Activated CD4-positive, alpha-beta T cell treated with anti-CD3 and anti-CD28 coated beads, Interleukin-2, Interleukin-4, amounts not matched to agents 100 ng/mL and 50 ng/mL, durations not matched to agents 16 hours and 8 hours (primary cell): ENCODE data around the gene GNG7.

ENCODE experiments used
- DNase-seq: peaks from one replicate; pipeline ENCODE4 v3.0.0-alpha.2; 2020; ENCODE audit warnings: low spot score

The GNG7 gene

DNA sequence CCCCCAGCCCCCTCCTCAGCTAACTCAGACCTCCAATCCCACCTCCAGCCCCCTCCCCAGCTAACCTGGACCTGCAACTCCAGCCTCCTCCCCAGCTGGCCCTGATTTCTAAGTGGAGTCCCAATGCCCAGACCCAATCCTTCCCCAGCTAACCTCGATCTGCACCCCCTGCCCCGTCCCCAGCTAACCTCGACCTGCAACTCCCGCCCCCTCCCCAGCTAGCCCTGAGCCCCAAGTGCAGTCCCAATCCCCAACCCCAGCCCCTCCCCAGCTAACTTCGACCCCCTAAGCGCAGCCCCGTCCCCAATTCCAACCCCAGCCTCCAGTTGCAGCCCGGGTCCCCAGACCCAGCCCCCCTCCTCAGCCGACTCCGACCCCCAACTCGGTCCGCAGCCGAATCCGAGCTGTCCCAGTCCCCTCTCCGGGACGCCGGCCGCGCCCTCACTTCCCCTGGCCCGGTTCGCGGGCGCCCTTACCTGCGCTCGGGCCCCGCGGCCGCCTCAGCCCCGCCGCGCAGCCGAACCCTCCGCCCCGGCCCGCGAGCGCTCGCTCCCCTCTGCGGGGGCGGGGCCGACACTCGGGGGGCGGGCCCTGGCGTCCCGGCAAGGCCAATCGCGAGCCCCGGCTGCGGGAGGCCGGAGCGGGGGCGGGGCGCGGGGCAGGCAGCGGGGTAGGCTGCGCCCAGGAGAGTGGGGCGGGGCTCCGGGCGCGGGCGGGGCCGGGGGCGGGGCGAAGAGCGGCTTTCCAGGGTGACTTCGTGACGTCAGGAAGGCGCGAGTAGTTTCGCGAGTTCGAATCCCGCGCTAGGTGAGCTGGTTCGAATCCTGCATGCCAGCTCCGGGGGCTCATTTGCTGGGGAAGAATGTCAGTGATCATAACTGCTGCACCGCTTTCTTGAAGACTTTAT lies at the start of gene GNG7:
TSS of gene GNG7 (minus strand) at position 525 of the 907 bp plus-strand sequence. CDS start 182,006 bp downstream, outside the sequence.
- DNase-seq = peak; percentile 89

DNA sequence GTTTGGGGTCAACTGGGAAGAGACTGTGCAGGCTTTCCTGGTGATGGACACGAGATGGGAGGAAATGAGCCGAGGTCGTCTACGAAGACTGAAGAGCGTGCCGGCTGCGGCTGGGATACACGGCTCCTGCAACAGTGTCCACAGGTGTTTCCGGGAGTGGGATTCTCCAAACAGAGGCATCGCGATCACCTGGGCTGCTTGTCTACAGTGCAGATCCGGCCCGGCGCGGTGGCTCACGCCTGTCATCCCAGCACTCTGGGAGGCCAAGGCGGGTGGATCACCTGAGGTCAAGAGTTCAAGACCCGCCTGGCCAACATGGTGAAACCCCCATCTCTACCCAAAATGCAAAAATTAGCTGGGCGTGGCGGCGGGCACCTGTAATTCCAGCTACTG lies 48.9 kb upstream of the GNG7 start:
- no peak for DNase-seq

DNA sequence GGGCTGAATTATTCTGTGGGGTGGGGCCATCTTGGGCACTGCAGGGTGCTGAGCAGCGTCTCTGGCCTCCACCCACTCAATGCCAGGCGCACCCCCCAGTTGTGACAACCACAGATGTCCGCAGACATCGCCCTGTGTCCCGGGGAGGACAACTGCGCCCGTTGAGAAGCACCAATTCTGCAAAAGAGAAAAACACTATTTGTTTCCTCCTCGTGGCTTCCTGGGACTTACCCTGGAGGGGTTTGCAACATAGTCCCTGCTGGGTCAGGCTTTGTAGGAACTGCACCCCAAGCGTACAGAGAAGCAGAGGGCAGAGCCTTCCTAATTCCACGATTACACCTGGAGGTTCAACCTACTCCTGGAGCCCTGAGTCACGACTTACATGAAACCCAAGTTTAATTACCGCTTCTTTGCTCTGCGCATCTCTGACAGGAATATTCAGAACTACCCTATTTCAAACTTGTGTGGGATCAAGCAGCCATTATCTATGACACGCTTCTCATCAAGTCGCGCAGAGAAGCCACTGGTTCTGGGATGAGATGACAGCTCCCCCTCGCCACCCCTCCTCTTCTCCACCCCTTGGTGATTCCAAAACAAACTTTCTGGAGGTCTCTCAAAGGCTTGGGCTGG lies 48.4 kb upstream of the GNG7 start:
- DNase-seq = no peak

DNA sequence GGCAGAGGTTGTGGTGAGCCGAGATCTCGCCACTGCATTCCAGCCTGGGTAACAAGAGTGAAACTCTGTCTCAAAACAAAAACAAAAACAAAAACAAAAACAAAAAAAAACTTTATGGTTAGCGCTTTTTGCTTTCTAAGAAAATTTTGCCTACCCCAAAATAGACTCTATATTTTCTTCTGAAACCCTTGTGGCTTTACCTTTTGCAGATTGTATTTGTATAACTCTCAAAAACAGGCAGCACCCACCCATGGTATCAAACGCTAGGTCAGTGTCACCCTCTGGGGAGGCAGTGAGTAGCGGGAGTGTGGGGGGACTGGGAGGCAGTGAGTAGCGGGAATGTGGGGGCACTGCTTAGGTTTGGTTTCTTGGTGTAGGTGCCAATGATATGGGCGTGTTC lies 44.9 kb upstream of the GNG7 start:
- no peak for DNase-seq

DNA sequence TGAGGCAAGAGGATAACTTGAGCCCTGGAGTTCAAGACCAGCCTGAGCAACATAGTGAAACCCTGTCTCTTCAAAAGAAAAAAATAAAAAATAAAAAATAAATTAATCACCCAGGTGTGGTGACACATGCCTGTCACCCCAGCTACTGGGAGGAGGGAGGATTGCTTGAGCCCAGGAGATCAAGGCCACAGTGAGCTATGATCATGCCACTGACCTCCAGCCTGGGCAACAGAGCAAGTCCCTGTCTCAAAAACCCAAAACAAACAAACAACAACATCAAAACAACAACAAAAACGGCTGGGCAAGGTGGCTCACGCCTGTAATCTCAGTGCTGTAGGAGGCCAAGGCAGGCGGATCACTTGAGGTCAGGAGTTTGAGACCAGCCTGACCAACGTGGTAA lies 41.6 kb upstream of the GNG7 start:
- no peak for DNase-seq

DNA sequence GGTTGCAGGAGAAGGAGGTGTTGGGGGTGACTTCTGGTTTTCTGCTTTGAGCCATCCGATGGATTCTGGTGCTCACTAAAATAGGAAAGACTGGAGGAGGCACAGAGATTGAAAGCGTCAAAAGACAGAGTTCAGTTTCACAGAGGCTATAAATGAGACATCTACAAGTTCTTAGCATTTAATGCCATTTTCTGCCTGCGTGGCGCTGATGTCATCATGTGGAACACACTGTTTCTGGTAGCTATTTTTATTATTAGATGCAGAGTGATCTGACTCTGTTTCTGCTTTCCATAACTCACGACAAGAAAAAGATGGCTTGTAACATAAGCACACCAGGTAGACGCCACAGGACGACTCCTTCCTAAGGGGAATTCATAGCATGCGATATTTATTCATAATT lies 40.6 kb upstream of the GNG7 start:
- DNase-seq = no peak

DNA sequence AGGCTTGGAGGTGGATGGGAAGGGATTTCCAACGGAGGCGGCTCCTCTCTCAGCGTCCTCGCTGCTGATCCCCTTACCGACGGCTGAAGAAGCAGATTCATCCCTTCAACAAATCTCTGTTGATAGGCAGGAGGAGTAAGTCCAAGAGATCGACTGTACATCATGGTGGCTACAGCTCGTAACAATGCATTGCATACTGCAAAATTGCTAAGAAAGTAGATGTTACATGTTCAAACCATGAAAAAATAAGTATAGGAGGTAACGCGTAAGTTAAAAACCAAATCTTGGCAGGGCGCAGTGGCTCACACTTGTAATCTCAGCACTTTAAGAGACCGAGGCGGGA lies 37.8 kb upstream of the GNG7 start:
- DNase-seq = no peak

DNA sequence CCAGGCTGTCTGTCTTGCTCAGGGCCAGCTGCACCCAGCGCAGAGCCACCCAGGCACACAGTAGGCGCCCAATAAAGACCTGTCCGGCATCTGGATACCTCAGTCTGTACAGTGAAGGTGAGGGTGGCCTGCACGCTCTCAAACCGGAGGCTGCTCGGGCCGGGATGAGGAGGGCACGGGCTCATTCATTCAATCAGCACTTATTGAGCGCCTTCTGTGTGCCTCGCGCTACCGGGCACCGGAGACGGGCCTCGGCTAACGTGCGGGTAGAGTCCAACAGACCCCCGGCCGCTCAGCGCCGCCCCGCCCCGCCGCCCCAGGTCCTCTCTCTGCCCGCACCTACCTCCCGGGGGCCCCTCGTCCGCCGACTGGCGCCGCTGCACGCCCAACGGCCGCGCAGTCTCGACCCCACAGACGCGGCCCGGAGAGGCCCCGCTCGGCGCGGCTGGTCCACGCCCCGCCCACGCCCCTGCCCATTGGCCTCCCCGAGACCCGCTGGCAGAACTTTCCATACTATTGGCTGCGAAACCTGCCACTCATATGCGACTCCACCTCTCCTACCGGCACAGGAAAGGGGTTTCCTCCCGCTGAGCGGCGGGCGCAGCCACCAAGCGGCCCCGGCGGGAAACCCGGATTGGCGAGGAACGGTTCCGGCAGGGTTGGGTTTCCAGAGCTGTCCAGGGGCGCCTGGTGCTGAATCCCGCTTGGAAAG lies 37.3 kb upstream of the GNG7 start, which contains the start of gene SLC39A3:
TSS of gene SLC39A3 (minus strand) at position 416 of the 712 bp plus-strand sequence. CDS start 2,760 bp downstream, outside the sequence.
- peak; percentile 100 for DNase-seq

DNA sequence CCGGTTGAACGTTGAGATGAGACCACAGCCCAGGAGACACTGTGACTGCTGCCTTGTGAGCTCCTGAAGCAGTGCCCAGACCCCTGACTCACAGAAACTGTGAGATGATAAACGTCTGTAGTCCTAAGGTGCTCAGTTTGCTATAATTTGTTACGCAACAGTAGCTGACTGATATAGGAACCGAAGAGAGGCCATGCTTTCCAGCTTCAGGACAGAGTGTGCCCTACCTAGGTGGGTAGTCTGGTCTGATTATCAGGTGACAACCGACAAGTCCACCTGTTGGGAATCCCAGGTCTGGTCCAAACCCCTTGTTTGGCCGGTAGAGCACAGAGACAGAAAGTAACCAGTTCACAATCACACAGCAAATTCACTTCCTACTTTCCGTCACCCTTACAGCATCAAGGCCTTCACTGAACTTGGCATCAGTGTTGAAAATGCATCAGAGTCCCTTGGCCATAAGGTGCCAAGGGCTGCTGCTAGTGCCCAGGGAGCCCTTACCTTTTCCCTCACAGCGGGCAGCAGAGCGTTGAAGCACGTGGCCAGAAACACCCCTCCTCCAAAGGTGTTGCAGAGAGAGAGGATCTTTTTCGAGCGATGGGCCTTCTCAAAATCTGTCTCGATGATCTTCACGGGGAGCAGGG lies 34.2 kb upstream of the GNG7 start:
- DNase-seq = no peak

DNA sequence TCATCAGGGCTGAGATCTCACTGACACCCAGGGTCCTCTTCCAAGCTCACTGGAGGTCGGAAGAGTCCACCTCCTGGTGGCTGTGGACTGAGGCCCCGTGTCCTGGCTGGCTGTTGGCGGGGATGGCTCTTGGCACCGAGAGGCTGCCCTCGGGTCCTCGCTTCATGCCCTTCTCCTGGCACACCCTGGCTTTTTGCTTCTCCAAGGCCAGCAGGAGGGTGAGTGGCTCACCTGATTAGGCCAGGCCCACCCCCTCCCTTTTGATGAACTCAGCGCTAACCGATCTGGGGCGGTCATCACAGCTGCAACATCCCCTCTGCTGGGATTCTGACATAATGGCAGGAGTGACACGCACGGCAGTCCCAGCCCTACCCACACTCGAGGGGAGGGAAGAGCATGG lies 32.9 kb upstream of the GNG7 start:
- DNase-seq = no peak

DNA sequence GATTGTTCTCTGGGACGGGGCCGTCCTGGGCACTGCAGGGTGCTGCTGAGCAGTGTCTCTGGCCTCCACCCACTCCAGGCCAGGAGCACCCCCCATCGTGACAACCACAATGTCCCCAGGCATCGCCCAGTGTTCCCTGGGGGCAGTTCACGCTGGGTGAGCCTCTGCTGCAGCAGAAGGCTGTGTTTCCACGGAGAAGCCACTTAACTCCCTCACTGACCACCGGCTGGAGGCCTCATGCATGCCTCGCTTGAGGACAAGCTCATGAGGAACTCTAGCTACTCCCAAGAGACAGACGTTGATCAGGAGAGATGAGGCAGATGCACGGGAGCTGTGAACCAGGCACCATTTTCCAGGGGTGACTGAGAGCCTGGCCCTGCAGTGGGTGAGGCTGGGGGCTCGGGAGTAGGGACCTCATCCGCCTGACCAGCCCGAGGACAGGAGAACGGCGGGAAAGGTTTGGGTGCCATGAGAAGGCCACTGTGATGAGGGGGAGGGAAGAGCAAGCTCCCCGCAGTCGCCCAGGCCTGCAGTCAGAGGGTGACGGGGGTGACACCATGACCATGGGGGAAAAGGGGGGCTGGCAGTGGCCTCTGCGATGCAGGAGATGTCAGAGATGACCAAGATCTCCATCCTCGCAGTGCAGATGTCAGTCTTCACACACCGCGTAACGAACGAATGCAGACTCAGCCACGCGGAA lies 32.2 kb upstream of the GNG7 start:
- no peak for DNase-seq

DNA sequence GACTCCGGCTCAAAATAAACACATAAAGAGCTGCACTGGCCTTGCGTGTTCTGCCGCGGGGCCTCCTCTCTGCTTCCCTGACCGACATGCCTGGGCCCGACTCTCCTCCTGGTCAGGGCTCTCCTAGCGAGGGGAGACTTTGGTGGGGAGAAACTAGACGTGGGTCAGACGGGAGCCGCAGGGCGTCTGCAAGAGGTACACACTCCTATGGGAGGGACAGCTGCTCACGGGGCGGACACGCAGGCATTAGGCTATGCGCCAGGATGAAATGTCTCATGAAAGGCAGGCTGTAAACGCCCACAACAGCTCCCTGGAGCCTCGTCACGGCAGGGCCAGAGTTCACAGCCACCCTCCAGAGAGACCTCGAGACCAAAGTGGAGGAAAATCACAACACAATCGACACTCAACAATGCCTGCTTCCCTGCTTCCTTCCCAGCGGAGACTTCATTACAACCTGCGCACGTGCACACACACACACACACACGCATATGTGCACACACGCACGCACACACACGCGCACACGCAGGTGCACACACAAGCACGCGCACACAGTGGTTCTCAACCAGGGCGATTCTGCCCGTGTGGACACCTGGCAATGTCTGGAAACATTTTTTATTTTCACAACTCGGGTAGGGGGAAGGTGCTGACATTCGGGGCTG lies 31.6 kb upstream of the GNG7 start:
- no peak for DNase-seq

DNA sequence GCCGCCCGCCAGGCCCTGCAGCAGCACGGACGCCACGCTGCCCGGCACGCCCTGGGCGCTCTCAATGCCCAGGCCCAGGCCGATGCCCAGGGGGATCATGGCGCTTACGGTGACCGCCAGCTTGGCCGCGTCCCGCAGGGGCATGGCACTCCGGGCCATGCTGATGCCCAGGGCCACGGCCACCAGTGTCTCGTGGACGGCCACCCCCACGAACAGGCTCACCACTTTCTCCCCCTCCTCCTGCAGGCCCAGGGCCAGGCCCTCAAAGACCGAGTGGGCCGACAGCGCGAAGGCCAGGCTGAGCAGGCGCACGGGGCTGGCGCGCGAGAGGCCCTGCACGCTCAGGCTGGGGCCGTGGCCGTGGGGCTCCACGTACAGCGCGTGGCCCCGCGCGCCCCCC lies 30.4 kb upstream of the GNG7 start:
- DNase-seq = no peak

DNA sequence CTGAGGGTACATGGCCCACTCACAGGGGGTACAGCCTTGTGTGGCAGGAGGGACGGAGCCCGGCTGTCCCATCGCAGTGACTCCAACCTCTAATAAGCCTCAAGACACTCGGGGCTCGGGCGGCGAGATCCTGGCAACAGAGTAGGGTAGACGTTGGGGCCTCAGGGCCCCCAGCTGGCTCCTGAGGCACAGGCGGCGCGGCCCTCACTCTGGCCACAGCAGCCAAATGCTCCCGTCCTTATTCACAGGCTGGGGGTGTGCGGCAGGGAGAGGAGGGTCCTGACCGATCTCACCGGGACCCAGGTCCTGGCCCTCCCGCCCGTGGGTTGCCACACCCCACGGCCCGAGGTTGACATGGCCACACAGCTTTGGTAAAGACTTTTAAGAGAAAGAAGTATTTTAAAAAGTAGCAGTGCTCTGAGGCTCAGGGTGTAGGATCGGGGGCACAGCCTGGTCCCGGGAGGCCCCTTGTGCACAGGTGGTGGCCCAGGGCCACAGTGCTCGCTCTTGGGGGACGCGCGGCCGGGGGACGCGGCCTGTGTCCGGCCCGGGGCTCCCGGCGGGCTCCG lies 29.7 kb upstream of the GNG7 start:
- no peak for DNase-seq

DNA sequence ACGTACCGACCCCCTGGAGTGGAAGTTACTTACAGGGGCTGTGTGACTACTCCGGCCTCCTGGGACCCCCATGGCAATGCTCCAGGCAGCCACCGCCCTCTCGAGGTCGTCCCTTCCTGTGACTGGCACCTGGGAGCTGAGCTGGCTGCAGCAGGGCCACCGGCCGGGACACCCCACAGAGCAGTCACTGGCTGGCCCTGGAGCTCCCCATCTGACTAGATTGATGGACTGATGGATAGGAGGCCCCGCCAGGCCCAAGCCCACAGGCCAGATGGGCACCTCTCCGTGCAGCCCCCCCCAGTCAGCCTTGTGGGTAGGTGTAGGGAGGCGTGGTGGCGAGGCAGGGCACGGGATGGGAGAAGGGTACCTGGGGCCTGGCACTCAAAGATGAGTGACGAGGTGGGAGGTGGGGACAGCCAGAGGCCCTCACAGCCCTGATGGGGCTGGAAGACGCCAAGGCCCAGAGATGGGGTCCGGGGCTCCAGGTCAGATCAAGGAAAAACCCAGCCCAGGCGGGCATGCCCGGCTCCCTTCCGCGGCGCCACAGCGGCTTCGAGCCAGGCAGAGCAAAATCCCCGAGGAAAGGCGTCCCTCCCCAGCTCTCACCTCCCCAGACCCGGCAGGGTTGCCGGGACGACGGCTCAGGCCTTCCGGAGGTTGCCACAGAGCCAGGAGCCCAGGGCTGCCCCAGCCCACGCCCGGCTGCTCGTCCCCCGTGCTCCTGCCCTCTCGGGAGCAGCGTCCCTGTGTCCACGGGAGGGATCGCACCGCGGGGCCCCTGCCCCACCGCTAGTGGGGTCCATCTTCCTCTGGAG lies 28.9 kb upstream of the GNG7 start:
- no peak for DNase-seq

DNA sequence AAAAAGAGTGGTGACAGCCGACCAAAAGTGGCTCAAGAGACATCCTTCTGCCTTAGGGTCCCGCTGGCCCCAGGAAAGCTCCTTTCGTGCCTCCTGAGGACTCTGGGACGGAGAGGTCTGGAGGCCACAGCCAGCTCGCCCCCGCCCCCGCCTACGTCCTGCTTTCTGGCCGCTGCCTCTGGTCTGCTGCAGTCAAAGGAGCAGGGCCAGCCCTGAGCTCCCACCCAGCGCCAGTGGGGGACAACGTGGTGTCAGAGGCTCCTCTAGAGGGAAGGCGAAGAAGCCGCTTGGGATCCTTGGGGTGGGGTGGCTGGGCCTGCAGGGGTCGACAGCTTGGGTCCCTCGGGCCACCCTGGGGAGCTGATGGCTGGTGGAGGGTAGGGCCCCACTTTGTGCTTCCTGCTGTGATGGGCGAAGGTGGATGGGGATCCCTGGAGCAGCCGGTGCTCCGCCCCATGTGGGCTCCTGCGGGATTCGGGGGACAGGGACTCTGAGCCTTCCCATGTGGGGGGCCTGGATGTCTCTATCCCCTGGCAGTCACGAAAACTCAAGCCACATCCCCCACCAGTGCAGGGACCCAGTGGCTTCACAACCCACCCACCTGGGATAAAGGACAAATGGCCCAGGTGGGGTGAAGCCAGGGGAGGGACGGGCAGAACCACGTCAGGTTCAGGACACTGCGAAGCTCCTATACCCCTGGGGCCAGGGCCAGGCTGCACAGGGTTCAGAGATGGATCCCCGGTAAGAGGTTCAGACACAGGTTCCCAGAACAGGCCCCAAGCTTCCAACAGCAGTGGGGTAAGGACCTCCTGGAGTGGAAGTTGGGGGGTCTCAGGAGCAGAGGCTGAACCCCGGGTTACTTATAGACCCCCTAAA lies 27.7 kb upstream of the GNG7 start:
- DNase-seq = no peak

DNA sequence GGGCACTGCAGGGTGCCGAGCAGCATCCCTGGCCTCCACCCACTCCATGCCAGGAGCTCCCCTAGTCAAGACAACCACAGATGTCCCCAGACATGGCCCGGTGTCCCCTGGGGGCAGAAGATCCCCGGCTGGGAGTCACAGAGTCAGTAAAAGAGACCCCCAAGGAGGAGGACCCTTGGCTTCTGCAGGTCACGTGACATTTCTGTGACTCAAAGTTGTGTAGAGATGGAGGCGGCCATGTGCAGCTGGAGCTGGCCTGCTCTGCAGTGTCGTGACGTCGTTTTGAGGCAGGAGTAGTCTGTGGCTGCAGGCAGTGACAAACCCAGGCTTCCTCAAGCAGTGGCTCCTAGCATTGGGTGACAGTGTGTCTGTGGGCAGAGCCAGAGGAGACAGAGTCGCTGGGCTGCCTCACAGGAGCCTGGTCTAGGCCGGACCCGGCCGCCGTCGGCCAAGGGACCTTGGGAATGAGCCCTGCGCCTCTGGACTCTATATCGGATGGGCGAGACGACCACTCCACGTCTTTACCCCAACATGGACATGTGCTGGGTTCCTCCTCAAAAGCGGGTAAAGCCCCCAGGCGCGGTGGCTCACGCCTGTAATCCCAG lies 26.4 kb upstream of the GNG7 start:
- DNase-seq = no peak

DNA sequence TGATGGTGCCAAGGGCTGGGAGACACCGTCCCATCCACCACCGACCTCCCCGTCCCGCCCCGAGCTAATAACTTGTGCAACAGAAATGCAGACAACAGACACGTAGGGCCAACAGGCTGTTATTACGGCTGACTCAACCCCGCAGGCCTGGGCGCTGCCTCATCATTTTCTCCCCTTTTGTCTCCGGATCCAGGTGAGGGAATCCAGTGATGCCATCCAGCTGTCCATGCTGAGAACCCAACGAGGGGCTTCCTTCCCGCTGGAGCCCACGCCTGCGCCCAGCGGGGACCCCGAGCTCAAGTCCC lies 25.1 kb upstream of the GNG7 start:
- DNase-seq = no peak
